Activated CD4-positive, alpha-beta T cell treated with anti-CD3 and anti-CD28 coated beads for 36 hours (primary cell): ENCODE results near the gene GNB2. TPM values are rescaled to one million over a fixed set of nuclear protein-coding genes. Genes with fewer than 3 reads are reported as not detected.

ENCODE experiments used
- ATAC-seq: fragments of 200-7000 bp; cut with Tn5 transposase; one replicate; pipeline ENCODE4 v1.10.0; 2021; ENCODE audit warnings: mild to moderate bottlenecking, moderate library complexity
- CTCF ChIA-PET: fragments of 350-600 bp; sonication (Branson Sonifier 250); formaldehyde crosslinking; loops from one replicate; lab custom pipeline; 2021; ENCODE audit warnings: antibody characterized with exemption; lab: Charles Lee
- POLR2A ChIA-PET: fragments of 350-600 bp; sonication (Branson Sonifier 250); formaldehyde crosslinking; loops from one replicate; lab custom pipeline; 2021; ENCODE audit warnings: antibody characterized with exemption, inconsistent platforms; lab: Charles Lee
- DNase-seq: peaks from one replicate; pipeline ENCODE4 v3.0.0-alpha.2; 2020
- H3K27ac Mint-ChIP-seq: one replicate; pipeline ENCODE4 v1.8.0; 2021; ENCODE audit warnings: mixed read lengths
- H3K27me3 Mint-ChIP-seq: one replicate; pipeline ENCODE4 v1.8.0; 2021; ENCODE audit warnings: mixed read lengths
- H3K36me3 Mint-ChIP-seq: one replicate; pipeline ENCODE4 v1.8.0; 2021; ENCODE audit warnings: low read depth, mixed read lengths
- H3K4me1 Mint-ChIP-seq: one replicate; pipeline ENCODE4 v1.8.0; 2021; ENCODE audit warnings: mixed read lengths
- H3K4me3 Mint-ChIP-seq: one replicate; pipeline ENCODE4 v1.8.0; 2021; ENCODE audit warnings: mild to moderate bottlenecking, moderate library complexity, mixed read lengths
- H3K9me3 Mint-ChIP-seq: one replicate; pipeline ENCODE4 v1.8.0; 2021; ENCODE audit warnings: low read depth, mixed read lengths
- intact Hi-C, 2 experiments: fragments of 100-400 bp; cut with DNase I in 1 of 2; cut with micrococcal nuclease in 1 of 2; formaldehyde crosslinking; loops; one replicate each; pipeline versions ENCODE4 v1.14.2 to v1.15.1; 2022 to 2024; cut with DNase I, micrococcal nuclease
- total RNA-seq, 2 experiments: library from RNA; stranded (reverse); gene quantifications; one replicate each; pipeline ENCODE4 v1.2.3, GENCODE V29; 2021

Gene GNB2
- total RNA-seq, 2 experiments from 2014 or later: 172 to 200 TPM

DNA sequence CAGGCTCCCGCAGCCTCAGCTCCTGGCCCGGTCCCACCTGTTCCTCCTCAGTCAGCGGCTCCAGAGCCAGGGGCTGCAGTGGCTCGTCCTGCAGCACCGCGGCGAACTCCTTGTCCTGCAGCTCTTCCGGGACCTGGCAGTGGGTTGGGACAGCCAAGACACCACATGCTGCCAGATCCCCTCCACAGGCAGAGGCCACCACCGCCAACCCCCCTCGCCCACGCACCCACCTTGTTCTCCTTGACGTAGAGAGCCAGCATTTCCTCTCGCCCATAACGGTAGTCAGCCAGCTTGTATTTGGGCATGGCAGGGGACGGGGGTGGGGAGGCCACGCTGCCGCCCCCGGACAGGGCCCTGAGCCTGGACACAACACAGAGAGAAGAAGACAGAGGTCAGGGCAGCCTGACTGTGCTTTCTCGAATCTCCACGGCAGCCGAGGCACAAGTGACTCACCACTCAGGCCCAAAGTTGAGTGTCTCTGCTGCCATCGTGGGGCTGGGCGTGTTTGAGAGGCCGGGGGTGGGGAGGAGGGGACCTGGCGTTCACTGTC, 14.3 kb downstream of the GNB2 start:
- peaks cover 19% of the 10 kb centered on the region for H3K36me3 Mint-ChIP-seq
- ChIA-PET POLR2A (interaction anchor here (0.7 kb wide), 1 partner anchor 104 kb away, joined by 4 read pairs; no protein-coding TSS in a partner anchor), CTCF (interaction anchor here (0.5 to 1.0 kb wide), 3 partner anchors 9 to 26 kb away, joined by 3 to 4 read pairs (median 3); no protein-coding TSS in a partner anchor)
- H3K4me1 Mint-ChIP-seq: peaks cover 33% of the 10 kb centered on the region
- H3K27ac Mint-ChIP-seq: no peak overlapping the region
- no peaks in the 10 kb centered on the region for H3K27me3 Mint-ChIP-seq
- no peak overlapping the region for H3K4me3 Mint-ChIP-seq
- DNase-seq (no peak), ATAC-seq (no peak)
- H3K9me3 Mint-ChIP-seq: no peaks in the 10 kb centered on the region
- intact Hi-C loops: no loop called here

- CTCF ChIA-PET: interaction anchor here (0.7 to 1.4 kb wide), 5 partner anchors 10 to 550 kb away, joined by 3 to 6 read pairs (median 4); partner anchors contain the start of gene POP7
Measured at GRCh38 chr7:100688326-100688860, 14.9 kb downstream of the GNB2 start.

GRCh38 chr7:100689230-100690135, 15.9 kb downstream of the GNB2 start:
- ChIA-PET POLR2A (interaction anchor here (0.6 to 1.0 kb wide), 3 partner anchors 8 to 1192 kb away, joined by 3 read pairs; no protein-coding TSS in a partner anchor), CTCF (interaction anchor here (0.5 to 1.4 kb wide), 8 partner anchors 9 to 551 kb away, joined by 3 to 6 read pairs (median 3); partner anchors contain the start of gene POP7)
- ATAC-seq: no peak

More at GRCh38 chr7:100688326-100688860, 14.9 kb downstream of the GNB2 start:
- Mint-ChIP-seq H3K4me1 (peaks cover 35% of the 10 kb centered on the region), H3K9me3 (no peaks in the 10 kb centered on the region), H3K27ac (peak overlapping the region; percentile 43), H3K4me3 (no peak overlapping the region), H3K27me3 (no peaks in the 10 kb centered on the region), H3K36me3 (peaks cover 21% of the 10 kb centered on the region)
- POLR2A ChIA-PET: no interaction called here
- ATAC-seq (no peak), DNase-seq (no peak)
- intact Hi-C loops: no loop called here

DNA sequence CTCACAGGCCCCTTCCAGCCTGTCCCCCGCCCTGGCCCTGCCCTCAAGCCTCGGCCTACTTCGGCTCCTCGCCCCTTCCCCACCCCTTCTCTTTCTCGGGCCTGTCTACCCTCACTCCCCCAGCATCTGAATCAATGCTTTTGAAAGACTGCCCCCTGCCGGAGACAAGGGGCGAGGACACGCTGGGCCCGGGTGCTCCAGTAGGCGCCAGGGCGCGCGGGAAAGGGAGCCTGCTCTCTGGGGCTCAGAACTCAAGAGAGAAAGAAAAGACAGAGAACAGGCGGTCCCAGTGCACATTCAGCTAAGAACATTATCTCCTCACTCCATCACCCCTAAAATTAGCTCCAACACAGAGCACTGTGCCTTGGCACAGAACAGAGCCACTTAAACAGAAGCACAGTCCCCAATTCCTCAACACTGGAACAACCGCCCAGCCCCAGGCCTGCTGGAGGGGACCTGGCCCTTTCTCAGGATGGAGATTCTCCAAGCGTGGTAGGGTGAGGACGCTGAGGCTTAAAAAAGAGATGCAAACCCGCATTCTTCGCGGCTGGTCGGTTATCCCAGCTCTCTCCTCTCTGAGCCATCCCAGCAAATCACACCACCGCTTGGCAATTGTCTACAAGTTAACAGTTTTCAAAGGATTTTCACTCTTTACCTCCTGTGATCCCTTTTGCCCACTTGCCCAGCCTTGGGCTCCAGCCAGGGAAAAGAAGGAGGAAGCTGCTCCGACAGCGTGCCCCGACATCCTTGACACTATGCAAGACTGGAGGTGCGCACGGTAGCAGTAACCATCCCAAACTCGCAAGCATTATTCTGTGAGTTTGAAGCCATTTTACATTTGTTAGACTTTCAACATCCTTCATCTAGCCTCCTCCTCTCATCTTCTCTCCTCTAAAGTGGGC, 18.4 kb downstream of the GNB2 start:
- ChIA-PET POLR2A (interaction anchor here (1.2 kb wide), 1 partner anchor 14 kb away, joined by 3 read pairs; the partner anchor contains the start of gene POP7), CTCF (interaction anchor here (0.6 to 7.2 kb wide), 25 partner anchors 9 to 641 kb away, joined by 3 to 104 read pairs (median 6); partner anchors contain the start of genes FBXO24, LRCH4, MOSPD3 and POP7)
- no peaks in the 10 kb centered on the region for H3K27me3 Mint-ChIP-seq
- DNase-seq (peak; percentile 92), ATAC-seq (peak; percentile 78)
- H3K36me3 Mint-ChIP-seq: peaks cover 15% of the 10 kb centered on the region
- H3K4me1 Mint-ChIP-seq: peaks cover 48% of the 10 kb centered on the region
- H3K9me3 Mint-ChIP-seq: no peaks in the 10 kb centered on the region
- intact Hi-C loops: loop anchor here (1.0 to 10.0 kb wide), 9 partner anchors 17 to 535 kb away; partner anchors contain the start of genes MOSPD3 (in 1 of the 2), SPACDR (in 1 of the 2) and TRAPPC14 (in 1 of the 2)
- peak overlapping the region; percentile 88 for H3K27ac Mint-ChIP-seq
- H3K4me3 Mint-ChIP-seq: peak overlapping the region; percentile 89

More at GRCh38 chr7:100689230-100690135, 15.9 kb downstream of the GNB2 start:
- Mint-ChIP-seq H3K4me3 (no peak overlapping the region), H3K36me3 (peaks cover 21% of the 10 kb centered on the region), H3K27me3 (no peaks in the 10 kb centered on the region), H3K9me3 (no peaks in the 10 kb centered on the region), H3K4me1 (peaks cover 35% of the 10 kb centered on the region), H3K27ac (no peak overlapping the region)
- DNase-seq: no peak
- intact Hi-C loops: loop anchor here (5.0 to 10.0 kb wide), 4 partner anchors 57 to 532 kb away; partner anchors contain the start of genes MOSPD3 (in 1 of the 2), SPACDR (in 1 of the 2) and TRAPPC14 (in 1 of the 2)

DNA sequence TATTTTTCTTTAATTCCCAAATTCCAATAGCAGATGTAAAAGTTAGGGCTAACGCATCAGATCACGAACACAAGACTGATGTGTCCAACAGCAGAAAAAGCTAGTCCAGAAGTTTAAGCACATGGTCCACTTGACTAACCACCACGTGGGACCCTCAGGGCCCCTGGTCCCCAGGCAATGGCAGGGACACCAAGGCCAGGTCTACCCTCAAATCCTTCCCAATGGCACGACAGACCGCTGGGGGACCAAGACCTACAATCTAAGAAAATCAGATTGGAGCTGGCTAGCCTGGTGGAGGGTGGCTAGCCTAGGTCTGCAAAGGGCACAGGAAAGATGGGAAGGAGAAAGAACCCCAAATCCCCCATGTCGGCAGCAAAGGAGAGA, 19.0 kb downstream of the GNB2 start:
- POLR2A ChIA-PET: interaction anchor here (0.6 to 1.1 kb wide), 5 partner anchors 13 to 262 kb away, joined by 3 to 4 read pairs (median 4); partner anchors contain the start of genes MOSPD3, POP7 and SRRT
- no peak for ATAC-seq

DNA sequence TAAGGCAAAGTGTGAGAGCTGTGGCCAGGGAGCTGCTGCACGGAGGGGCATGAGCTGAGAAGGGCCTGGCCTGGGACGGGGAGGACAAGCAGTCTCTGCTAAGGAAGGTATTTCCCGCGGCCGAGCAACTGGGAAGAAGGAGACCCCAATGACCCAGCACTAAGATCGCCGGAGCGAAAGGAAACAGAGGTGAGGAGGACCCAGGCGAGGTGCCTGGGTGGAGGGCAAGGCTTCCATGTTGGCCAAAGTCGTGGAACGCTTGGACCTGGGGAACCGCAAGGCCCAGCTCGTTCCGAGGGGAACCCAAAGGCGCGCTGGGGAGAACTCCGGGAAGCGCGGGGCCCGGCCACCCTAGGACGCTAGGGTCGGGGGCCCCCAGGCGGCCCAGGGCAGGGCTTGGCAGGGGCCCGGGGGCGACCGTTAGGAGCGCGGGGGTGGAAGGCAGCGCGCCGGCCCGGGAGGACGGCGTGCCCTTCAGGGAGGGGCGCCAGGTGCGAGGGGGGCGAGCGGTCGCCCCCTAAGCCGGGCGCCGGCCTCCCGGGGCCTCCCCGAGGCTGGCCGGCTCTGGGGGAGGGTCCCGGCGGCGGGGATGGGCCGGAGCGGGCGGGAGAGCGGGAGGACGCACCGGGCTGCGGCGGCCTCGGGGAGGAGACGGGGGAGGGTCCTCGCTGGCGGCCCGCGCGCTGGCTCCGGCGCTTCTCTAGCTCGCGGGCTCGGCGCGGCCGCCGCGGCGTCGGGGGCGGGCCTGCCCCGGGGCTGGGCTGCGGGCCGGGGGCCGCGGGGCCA, 20.0 kb downstream of the GNB2 start:
- peak overlapping the region; percentile 88 for H3K27ac Mint-ChIP-seq
- POLR2A ChIA-PET: interaction anchor here (0.6 to 1.1 kb wide), 7 partner anchors 12 to 282 kb away, joined by 3 to 5 read pairs (median 4); partner anchors contain the start of genes MOSPD3, POP7 and SRRT
- no peak for DNase-seq

More for the DNA sequence above, 19.0 kb downstream of the GNB2 start:
- Mint-ChIP-seq H3K36me3 (peaks cover 15% of the 10 kb centered on the region), H3K9me3 (no peaks in the 10 kb centered on the region), H3K27ac (peak overlapping the region; percentile 88), H3K4me1 (peaks cover 48% of the 10 kb centered on the region), H3K4me3 (peak overlapping the region; percentile 89), H3K27me3 (no peaks in the 10 kb centered on the region)
- CTCF ChIA-PET: interaction anchor here (0.6 to 7.2 kb wide), 20 partner anchors 12 to 642 kb away, joined by 3 to 104 read pairs (median 6); partner anchors contain the start of genes FBXO24, LRCH4, MOSPD3 and POP7
- intact Hi-C loops: loop anchor here (2.0 to 10.0 kb wide), 6 partner anchors 18 to 535 kb away; partner anchors contain the start of genes MOSPD3 (in 1 of the 2), SPACDR (in 1 of the 2) and TRAPPC14 (in 1 of the 2)
- DNase-seq: no peak

DNA sequence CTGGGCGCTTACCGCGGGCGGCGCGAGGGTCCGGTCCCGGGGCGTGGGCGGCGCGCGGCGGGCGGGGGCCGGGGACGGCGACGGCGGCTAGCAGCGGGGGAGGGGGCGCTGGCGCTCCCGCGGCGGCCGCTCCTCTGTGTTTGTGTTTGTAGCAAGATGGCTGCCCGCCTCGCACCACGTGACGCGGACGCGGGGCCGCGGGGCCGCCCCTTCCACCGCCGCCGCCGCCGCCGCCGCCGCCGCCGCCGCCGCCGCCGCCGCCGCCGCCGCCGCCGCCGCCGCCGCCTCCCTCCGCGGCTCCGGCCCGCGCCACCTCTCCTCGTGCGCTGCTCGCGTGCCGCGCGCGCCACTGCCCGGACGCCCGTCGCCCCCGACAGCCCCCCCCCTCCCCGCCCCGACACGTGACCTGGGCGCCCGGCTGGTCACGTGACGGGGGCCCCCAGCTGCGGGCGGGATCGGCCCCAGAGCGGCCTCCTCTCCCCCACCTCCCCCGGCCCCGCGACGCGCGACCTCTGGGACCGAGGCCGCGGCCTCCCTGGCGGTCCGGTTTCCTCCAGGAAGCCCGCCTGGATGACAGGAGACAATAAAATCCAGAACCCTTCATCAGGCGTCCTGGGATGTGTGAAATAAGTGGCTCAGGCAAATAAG, 20.7 kb downstream of the GNB2 start, which contains the start of gene GIGYF1:
TSS of gene GIGYF1 (minus strand) at position 153 of the 648 bp plus-strand sequence. CDS start 6,012 bp downstream, outside the sequence.
- H3K27me3 Mint-ChIP-seq: no peaks in the 10 kb centered on the region
- CTCF ChIA-PET: interaction anchor here (1.2 to 7.2 kb wide), 5 partner anchors 11 to 158 kb away, joined by 3 to 104 read pairs (median 9); partner anchors contain the start of genes FBXO24, LRCH4, POP7 and SLC12A9
- H3K36me3 Mint-ChIP-seq: peaks cover 11% of the 10 kb centered on the region
- peak within 1 kb of the TSS; percentile 89 for H3K4me3 Mint-ChIP-seq
- peak within 1 kb of the TSS; percentile 88 for H3K27ac Mint-ChIP-seq
- POLR2A ChIA-PET: interaction anchor here (0.6 kb wide), 1 partner anchor 13 kb away, joined by 3 read pairs; no protein-coding TSS in a partner anchor
- no peaks in the 10 kb centered on the region for H3K9me3 Mint-ChIP-seq
- peak; percentile 54 for ATAC-seq
- DNase-seq: peak; percentile 84
- H3K4me1 Mint-ChIP-seq: peaks cover 36% of the 10 kb centered on the region
- intact Hi-C loops: loop anchor here (1.0 to 10.0 kb wide), 11 partner anchors 12 to 537 kb away; partner anchors contain the start of genes MOSPD3 (in 2 of the 2), FBXO24 (in 1 of the 2), LRCH4 (in 1 of the 2) and POP7 (in 1 of the 2)

More for the DNA sequence above, 20.0 kb downstream of the GNB2 start:
- intact Hi-C loops: loop anchor here (1.0 to 10.0 kb wide), 13 partner anchors 13 to 536 kb away; partner anchors contain the start of genes MOSPD3 (in 2 of the 2), FBXO24 (in 1 of the 2), LRCH4 (in 1 of the 2) and POP7 (in 1 of the 2)
- Mint-ChIP-seq H3K27me3 (no peaks in the 10 kb centered on the region), H3K4me1 (peaks cover 43% of the 10 kb centered on the region), H3K36me3 (peaks cover 15% of the 10 kb centered on the region), H3K4me3 (peak overlapping the region; percentile 89), H3K9me3 (no peaks in the 10 kb centered on the region)
- ATAC-seq: peak; percentile 42
- CTCF ChIA-PET: interaction anchor here (0.6 to 7.2 kb wide), 17 partner anchors 12 to 267 kb away, joined by 3 to 104 read pairs (median 6); partner anchors contain the start of genes FBXO24, LRCH4, POP7 and SLC12A9

DNA sequence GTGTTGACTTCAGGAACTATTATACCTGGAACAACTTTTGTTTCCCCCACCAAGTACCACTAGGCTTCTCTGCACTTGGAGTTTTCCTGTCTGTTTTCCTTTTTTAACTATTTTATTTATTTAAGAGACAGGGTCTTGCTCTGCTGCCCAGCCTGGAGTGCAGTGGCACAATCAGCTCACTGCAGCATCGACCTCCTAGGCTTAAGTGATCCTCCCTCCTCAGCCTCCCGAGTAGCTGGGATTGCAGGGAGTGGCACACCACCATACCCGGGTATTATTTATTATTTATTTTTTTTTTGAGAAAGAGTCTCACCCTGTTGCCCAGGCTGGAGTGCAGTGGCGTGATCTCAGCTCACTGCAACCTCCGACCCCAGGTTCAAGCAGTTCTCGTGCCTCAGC, 22.6 kb downstream of the GNB2 start:
- H3K4me1 Mint-ChIP-seq: peaks cover 29% of the 10 kb centered on the region
- ChIA-PET POLR2A (interaction anchor here (0.7 to 1.2 kb wide), 3 partner anchors 10 to 199 kb away, joined by 3 to 11 read pairs (median 4); partner anchors contain the start of genes FBXO24, LRCH4 and POP7), CTCF (interaction anchor here (0.6 to 7.2 kb wide), 5 partner anchors 9 to 594 kb away, joined by 3 to 104 read pairs (median 4); partner anchors contain the start of gene POP7)
- intact Hi-C loops: loop anchor here in 1 of 2 experiments (10.0 kb wide), 1 partner anchor 231 kb away; the partner anchor contains the start of gene SPACDR
- H3K9me3 Mint-ChIP-seq: no peaks in the 10 kb centered on the region
- peaks cover 3% of the 10 kb centered on the region for H3K27me3 Mint-ChIP-seq
- peak overlapping the region; percentile 59 for H3K27ac Mint-ChIP-seq
- peaks cover 11% of the 10 kb centered on the region for H3K36me3 Mint-ChIP-seq
- H3K4me3 Mint-ChIP-seq: no peak overlapping the region
- ATAC-seq (no peak), DNase-seq (no peak)
